WERI-Rb-1 (cell line): Measurements from ENCODE around the gene SHC3.

Experiments
- DNase-seq: peaks from one replicate; pipeline ENCODE4 v3.0.0-alpha.2; 2020
- H3K27ac ChIP-seq: fragments of 250-450 bp; sonication (Bioruptor Pico); 2 replicates; pipeline ENCODE4 v1.5.1; 2020; ENCODE audit warnings: mild to moderate bottlenecking, moderate library complexity
- H3K27me3 ChIP-seq: fragments of 250-450 bp; sonication (Bioruptor Pico); 2 replicates; pipeline ENCODE4 v1.5.1; 2021; ENCODE audit warnings: mild to moderate bottlenecking, low read depth, moderate library complexity; ENCODE audit not compliant: insufficient read depth, severe bottlenecking
- H3K36me3 ChIP-seq: fragments of 250-450 bp; sonication (Bioruptor Pico); 2 replicates; pipeline ENCODE4 v1.5.1; 2020; ENCODE audit warnings: mild to moderate bottlenecking, moderate library complexity
- H3K4me3 ChIP-seq: 2 replicates; pipeline ENCODE4 v1.5.1; 2011; ENCODE audit warnings: low read depth, mild to moderate bottlenecking, control low read depth, low read length
- H3K9me3 ChIP-seq: fragments of 250-450 bp; sonication (Bioruptor Pico); 2 replicates; pipeline ENCODE4 v1.5.1; 2021; ENCODE audit warnings: mild to moderate bottlenecking, moderate library complexity; ENCODE audit not compliant: severe bottlenecking
- TF ChIP-seq, protein P1 (sequence below): IDR thresholded peaks from 2 replicates; pipeline ENCODE4 v1.5.1; 2011; ENCODE audit warnings: low read depth, mild to moderate bottlenecking, control low read depth, inconsistent platforms, low read length

Gene SHC3

DNA sequence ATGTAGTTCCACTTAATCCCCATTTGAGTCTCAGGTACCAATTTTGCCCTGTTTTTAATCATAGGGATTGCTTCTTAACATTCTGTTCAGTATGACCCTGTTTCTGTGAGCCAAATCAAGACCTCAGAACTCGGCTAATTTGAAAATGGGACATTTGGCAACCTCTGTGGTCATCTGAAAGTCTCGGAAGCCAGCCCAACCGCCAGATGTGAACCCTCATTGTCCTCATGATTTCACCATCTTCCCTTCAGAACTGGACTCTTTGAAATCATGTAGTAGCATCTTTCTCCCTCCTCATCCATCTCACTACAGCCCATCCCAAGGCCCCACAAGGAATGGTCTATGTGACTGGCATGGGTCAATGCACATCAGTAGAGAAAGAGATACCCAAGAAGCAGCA, 98.4 kb downstream of the SHC3 start:
- Histone ChIP-seq H3K36me3 (no peaks in the 10 kb centered on the region), H3K27ac (no peak overlapping the region), H3K4me3 (no peak overlapping the region), H3K27me3 (no peaks in the 10 kb centered on the region), H3K9me3 (no peaks in the 10 kb centered on the region)
- no peak for DNase-seq
- TF ChIP-seq, protein P1, sequence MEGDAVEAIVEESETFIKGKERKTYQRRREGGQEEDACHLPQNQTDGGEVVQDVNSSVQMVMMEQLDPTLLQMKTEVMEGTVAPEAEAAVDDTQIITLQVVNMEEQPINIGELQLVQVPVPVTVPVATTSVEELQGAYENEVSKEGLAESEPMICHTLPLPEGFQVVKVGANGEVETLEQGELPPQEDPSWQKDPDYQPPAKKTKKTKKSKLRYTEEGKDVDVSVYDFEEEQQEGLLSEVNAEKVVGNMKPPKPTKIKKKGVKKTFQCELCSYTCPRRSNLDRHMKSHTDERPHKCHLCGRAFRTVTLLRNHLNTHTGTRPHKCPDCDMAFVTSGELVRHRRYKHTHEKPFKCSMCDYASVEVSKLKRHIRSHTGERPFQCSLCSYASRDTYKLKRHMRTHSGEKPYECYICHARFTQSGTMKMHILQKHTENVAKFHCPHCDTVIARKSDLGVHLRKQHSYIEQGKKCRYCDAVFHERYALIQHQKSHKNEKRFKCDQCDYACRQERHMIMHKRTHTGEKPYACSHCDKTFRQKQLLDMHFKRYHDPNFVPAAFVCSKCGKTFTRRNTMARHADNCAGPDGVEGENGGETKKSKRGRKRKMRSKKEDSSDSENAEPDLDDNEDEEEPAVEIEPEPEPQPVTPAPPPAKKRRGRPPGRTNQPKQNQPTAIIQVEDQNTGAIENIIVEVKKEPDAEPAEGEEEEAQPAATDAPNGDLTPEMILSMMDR: no peak

DNA sequence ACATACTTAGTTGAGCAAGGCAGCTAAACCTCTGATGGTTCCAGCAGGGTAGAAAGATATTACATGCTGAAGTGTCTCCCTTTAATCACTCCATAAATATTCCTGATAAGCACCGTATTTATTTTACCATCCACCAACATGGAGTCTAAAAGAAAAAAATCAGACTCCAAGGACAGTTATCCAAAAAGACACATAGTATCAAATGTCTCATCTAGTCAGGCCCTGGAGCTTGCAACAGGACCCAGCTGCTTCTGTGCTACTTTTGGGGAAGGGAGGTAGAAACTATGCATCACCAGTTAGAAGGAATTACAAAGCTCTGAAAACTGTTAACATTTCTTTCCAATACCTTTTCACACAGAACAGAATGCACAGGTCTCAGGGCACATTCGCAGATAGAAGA, 99.2 kb downstream of the SHC3 start:
- no peak for DNase-seq
- TF ChIP-seq, protein P1: no peak
- Histone ChIP-seq H3K27ac (no peak overlapping the region), H3K9me3 (no peaks in the 10 kb centered on the region), H3K27me3 (no peaks in the 10 kb centered on the region), H3K36me3 (no peaks in the 10 kb centered on the region), H3K4me3 (no peak overlapping the region)

DNA sequence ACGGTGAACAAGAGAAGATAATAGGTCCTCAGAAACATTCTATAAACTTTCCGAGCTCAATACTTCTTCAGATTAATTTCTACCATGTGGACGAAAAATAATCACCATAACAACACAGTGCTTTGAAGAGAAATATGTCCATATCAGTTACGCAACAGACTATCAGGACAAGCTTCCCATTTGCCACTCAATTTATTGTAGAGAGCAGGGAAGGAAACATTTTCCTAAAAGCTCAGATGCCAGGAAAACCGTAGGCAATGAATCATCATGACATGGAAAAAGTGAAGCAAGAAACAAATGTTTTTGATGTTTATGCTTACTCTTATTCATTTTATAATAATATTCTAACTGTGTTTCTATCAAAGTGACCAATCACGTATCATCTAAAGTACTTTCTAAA, 99.8 kb downstream of the SHC3 start:
- DNase-seq: no peak
- TF ChIP-seq, protein P1: no peak
- no peak overlapping the region for H3K27ac ChIP-seq
- no peaks in the 10 kb centered on the region for H3K27me3 ChIP-seq
- no peaks in the 10 kb centered on the region for H3K9me3 ChIP-seq
- H3K36me3 ChIP-seq: no peaks in the 10 kb centered on the region
- no peak overlapping the region for H3K4me3 ChIP-seq

DNA sequence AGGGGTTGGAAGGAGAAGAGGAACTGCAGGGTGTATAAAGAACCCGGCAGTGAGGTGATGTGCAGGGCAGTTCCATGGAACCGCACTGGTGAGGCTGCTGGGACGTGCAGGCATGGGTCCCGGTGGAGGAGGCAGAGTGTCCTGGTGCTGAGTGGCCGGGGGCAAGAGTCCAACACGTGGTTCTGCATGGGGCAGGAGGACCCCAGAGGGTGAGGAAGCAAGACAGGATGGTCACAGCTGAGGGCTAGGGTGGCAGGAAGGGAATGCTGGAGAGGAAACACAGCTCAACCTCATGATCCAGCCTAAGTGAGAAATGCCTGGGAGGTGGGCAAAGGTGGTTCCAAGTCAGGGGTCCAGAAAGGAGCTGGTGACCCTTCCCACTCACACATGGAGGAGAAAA, 100.2 kb downstream of the SHC3 start:
- Histone ChIP-seq H3K4me3 (no peak overlapping the region), H3K27ac (no peak overlapping the region), H3K36me3 (no peaks in the 10 kb centered on the region), H3K27me3 (no peaks in the 10 kb centered on the region), H3K9me3 (no peaks in the 10 kb centered on the region)
- no peak for DNase-seq
- TF ChIP-seq, protein P1: no peak

DNA sequence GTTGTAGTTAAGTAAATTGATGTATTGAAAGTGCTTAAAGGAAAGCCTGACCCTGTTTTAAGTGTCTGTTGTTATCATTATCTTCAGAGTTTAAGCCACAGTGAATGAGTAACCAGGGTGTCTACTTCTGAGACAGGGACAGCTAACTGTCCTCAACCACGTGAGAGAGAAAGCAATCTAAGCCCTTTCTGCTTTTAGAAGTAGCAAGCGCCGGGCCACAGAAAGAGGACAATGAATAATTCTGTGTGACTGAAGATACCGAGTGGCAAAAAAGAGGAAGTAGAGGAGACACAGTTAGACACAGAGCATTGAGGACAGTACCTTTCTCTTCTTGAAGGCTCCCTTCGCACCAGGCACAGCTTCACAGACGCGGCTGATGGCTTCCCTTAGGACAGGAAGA, 101.1 kb downstream of the SHC3 start:
- H3K27ac ChIP-seq: no peak overlapping the region
- no peak overlapping the region for H3K4me3 ChIP-seq
- DNase-seq: no peak
- H3K36me3 ChIP-seq: no peaks in the 10 kb centered on the region
- H3K27me3 ChIP-seq: no peaks in the 10 kb centered on the region
- no peaks in the 10 kb centered on the region for H3K9me3 ChIP-seq
- TF ChIP-seq, protein P1: no peak

DNA sequence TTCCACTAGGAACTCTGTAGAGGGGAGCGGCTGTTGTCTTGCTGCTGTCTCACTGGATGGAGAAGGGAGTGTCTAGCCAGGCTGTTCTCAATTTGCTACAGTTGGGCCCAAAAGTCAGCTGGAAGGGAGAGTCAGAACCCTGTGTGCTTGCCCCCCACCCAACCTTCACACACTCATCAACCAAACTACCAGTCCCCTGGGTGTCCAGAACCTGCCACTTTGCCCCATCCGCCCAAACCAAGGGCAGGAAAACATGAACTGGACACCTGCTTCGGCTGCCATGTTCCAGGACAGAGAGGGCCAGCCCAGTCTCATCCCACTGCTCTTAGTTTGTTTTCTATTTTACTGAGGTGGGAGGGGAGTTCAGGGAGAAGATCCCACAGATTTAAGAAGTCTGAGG, 105.2 kb downstream of the SHC3 start:
- no peaks in the 10 kb centered on the region for H3K9me3 ChIP-seq
- H3K4me3 ChIP-seq: no peak overlapping the region
- H3K27me3 ChIP-seq: no peaks in the 10 kb centered on the region
- no peaks in the 10 kb centered on the region for H3K36me3 ChIP-seq
- DNase-seq: no peak
- TF ChIP-seq, protein P1: no peak
- no peak overlapping the region for H3K27ac ChIP-seq
